HL-60 (cell line): ENCODE measurements around the gene DUSP28.

Experiments
- DNase-seq, 2 experiments: peaks; one replicate each; pipeline ENCODE4 v3.0.0-alpha.2; 2010 to 2020; ENCODE audit warnings: low read depth in 1 of 2, low spot score in 1 of 2
- H3K27ac ChIP-seq: fragments of 250-450 bp; sonication (Bioruptor Pico); replicated peaks from 2 replicates; pipeline ENCODE4 v1.5.1; 2020; ENCODE audit warnings: mild to moderate bottlenecking, moderate library complexity
- H3K27me3 ChIP-seq: fragments of 250-450 bp; sonication (Bioruptor Pico); 2 replicates; pipeline ENCODE4 v1.5.1; 2021; ENCODE audit warnings: mild to moderate bottlenecking, moderate library complexity; ENCODE audit not compliant: insufficient read depth, poor library complexity, severe bottlenecking
- H3K4me3 ChIP-seq: replicated peaks from 2 replicates; pipeline ENCODE4 v1.5.1; 2011; ENCODE audit warnings: mild to moderate bottlenecking, control low read depth, low read length; ENCODE audit not compliant: insufficient read depth
- GABPA ChIP-seq: IDR thresholded peaks from 2 replicates; pipeline ENCODE4 v1.6.1; 2012; ENCODE audit warnings: low read depth
- POLR2AphosphoS5 ChIP-seq: IDR thresholded peaks from 2 replicates; pipeline ENCODE4 v1.6.1; 2012; ENCODE audit warnings: low read depth
- REST ChIP-seq: IDR thresholded peaks from 2 replicates; pipeline ENCODE4 v1.6.1; 2012; ENCODE audit warnings: low read depth; ENCODE audit not compliant: insufficient replicate concordance
- SPI1 ChIP-seq: IDR thresholded peaks from 2 replicates; pipeline ENCODE4 v1.6.1; 2012; ENCODE audit warnings: low read depth, mild to moderate bottlenecking, borderline replicate concordance
- TF ChIP-seq, protein P1 (sequence below): IDR thresholded peaks from one replicate; pipeline ENCODE4 v1.5.1; 2011; ENCODE audit warnings: low read length, control low read depth, inconsistent platforms; ENCODE audit not compliant: insufficient read depth

DUSP28 gene

DNA sequence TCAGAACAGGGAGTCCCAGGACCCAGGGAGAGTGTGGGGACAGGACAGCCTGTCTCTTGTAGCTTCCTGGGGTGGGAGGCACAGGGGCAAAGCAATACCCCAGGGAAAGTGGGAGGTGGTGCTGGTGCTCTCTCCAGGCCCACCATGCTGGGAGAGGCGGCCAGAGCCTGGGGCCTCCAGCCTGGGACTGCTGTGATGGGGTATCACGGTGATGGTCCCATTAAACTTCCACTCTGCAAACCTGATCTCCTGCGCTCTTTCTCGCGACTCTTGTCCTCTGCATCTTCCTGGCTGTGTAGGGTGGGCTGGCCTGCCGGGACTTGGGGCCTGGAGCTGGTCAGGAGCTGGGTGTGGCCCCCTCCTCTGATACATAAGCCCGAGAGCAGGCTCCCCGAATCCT is 18.3 kb downstream of the DUSP28 start:
- Histone ChIP-seq H3K4me3 (no peak overlapping the region), H3K27ac (peak overlapping the region; percentile 79), H3K27me3 (no peaks in the 10 kb centered on the region)
- TF ChIP-seq, protein P1, sequence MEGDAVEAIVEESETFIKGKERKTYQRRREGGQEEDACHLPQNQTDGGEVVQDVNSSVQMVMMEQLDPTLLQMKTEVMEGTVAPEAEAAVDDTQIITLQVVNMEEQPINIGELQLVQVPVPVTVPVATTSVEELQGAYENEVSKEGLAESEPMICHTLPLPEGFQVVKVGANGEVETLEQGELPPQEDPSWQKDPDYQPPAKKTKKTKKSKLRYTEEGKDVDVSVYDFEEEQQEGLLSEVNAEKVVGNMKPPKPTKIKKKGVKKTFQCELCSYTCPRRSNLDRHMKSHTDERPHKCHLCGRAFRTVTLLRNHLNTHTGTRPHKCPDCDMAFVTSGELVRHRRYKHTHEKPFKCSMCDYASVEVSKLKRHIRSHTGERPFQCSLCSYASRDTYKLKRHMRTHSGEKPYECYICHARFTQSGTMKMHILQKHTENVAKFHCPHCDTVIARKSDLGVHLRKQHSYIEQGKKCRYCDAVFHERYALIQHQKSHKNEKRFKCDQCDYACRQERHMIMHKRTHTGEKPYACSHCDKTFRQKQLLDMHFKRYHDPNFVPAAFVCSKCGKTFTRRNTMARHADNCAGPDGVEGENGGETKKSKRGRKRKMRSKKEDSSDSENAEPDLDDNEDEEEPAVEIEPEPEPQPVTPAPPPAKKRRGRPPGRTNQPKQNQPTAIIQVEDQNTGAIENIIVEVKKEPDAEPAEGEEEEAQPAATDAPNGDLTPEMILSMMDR = no peak
- TF ChIP-seq REST (no peak), GABPA (no peak), POLR2AphosphoS5 (no peak), SPI1 (no peak)
- DNase-seq = no peak

DNA sequence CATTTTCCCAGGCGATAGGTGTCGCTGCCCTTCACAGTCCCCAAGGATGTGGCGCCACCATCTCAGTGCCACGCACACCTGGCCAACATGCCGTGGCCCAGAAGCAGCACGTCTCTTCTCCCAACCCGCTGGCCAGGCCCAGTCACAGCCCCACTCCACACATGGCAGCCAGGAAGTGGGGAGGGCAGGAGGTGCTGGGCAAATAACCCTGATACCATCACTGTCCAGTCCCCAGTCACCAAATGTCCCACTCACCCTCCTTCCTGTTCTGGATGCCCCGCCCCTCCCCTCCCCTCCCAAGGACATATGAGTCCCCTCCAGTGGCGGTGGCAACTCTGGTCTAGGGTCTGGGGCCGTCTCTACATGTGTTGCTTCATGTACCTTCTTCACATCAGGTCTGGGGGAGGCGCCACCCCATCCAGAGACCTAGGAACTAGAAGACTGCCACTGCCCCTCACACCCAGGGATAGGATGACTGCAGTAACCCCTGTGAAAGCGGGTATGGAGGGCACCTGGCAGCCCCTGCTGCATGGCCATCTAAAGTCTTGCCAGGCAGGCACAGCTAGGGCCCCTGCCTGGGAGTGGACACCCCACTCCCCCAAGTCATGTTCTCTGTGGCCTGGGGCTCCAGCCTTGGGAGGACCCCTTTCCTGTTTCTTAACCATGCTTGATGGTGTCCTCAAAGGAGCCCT is 19.1 kb downstream of the DUSP28 start:
- DNase-seq = peak in 1 of 2 experiments; percentile 16
- TF ChIP-seq GABPA (no peak), REST (no peak), POLR2AphosphoS5 (no peak), SPI1 (no peak)
- TF ChIP-seq, protein P1 = no peak
- Histone ChIP-seq H3K27ac (peak overlapping the region; percentile 79), H3K27me3 (no peaks in the 10 kb centered on the region), H3K4me3 (no peak overlapping the region)

- Histone ChIP-seq H3K27me3 (no peaks in the 10 kb centered on the region), H3K4me3 (no peak overlapping the region), H3K27ac (peak overlapping the region; percentile 79)
- peak; percentile 92 to 95 for DNase-seq
- TF ChIP-seq POLR2AphosphoS5 (peak; percentile 81), GABPA (no peak; the same call in 1 of the 2 replicates)
- TF ChIP-seq, protein P1 = peak; percentile 46
These were observed 19.8 kb downstream of the DUSP28 start for GRCh38 chr2:240579771-240580614.
